Large intestine (tissue), 3 donors: Measurements from ENCODE around the gene ENG. TPM values are rescaled to one million over a fixed set of nuclear protein-coding genes. Genes with fewer than 3 reads are reported as not detected.
A peak's percentile ranks its signal among the peaks of the same experiment; 100 is the strongest.

ENCODE experiments used
- DNase-seq, 2 donors: peaks; one replicate each; pipeline versions ENCODE4 v3.0.0 to v3.0.0-alpha.2; 2013
- H3K27ac ChIP-seq: one replicate; pipeline ENCODE4 v1.5.1; 2013; ENCODE audit warnings: low read length
- H3K27me3 ChIP-seq: 2 replicates; pipeline ENCODE4 v1.6.1; 2013; ENCODE audit warnings: low read length; ENCODE audit not compliant: control insufficient read depth, insufficient read depth
- H3K36me3 ChIP-seq: 2 replicates; pipeline ENCODE4 v1.6.1; 2013; ENCODE audit warnings: low read length; ENCODE audit not compliant: control insufficient read depth, insufficient read depth
- H3K4me1 ChIP-seq: one replicate; pipeline ENCODE4 v1.6.1; 2013; ENCODE audit warnings: low read length; ENCODE audit not compliant: control insufficient read depth, insufficient read depth
- H3K4me3 ChIP-seq: one replicate; pipeline ENCODE4 v1.5.1; 2013; ENCODE audit warnings: low read length
- H3K9me3 ChIP-seq: one replicate; pipeline ENCODE4 v1.6.1; 2013; ENCODE audit warnings: mild to moderate bottlenecking, low read depth, low read length, moderate library complexity; ENCODE audit not compliant: control insufficient read depth
- WGBS: methylation state at CpG from one replicate; pipeline ENCODE4 v1.1.5; 2013; ENCODE audit warnings: low lambda C conversion rate; ENCODE audit not compliant: insufficient coverage; 5-methylcytosine and 5-hydroxymethylcytosine counted together
- polyA plus RNA-seq: library from polyadenylated mRNA; unstranded; fragments of 120-200 nt; gene quantifications from one replicate; pipeline ENCODE4 v1.2.1, GENCODE V29; 2013

ENG gene
- polyA plus RNA-seq, 1 donor: 21.6 TPM

- no CpG with 5 or more reads among the region's 4 CpGs for WGBS
- no peaks in the 10 kb centered on the region for H3K27me3 ChIP-seq
- H3K36me3 ChIP-seq: peaks cover 60% of the 10 kb centered on the region
- no peak overlapping the region for H3K27ac ChIP-seq
- DNase-seq: no peak
- H3K9me3 ChIP-seq: no peaks in the 10 kb centered on the region
- peaks cover 8% of the 10 kb centered on the region for H3K4me1 ChIP-seq
- no peak overlapping the region for H3K4me3 ChIP-seq
Measured at GRCh38 chr9:127791085-127791484, 63.4 kb downstream of the ENG start.

- WGBS: 67% methylated on average over 1 of the region's 9 CpGs
- Histone ChIP-seq H3K27me3 (no peaks in the 10 kb centered on the region), H3K4me1 (peaks cover 8% of the 10 kb centered on the region), H3K27ac (no peak overlapping the region), H3K4me3 (no peak overlapping the region), H3K9me3 (no peaks in the 10 kb centered on the region), H3K36me3 (peaks cover 60% of the 10 kb centered on the region)
- no peak for DNase-seq
Measured at GRCh38 chr9:127790094-127790855, 64.2 kb downstream of the ENG start.

- Histone ChIP-seq H3K9me3 (no peaks in the 10 kb centered on the region), H3K36me3 (peaks cover 60% of the 10 kb centered on the region), H3K27ac (no peak overlapping the region), H3K4me3 (no peak overlapping the region), H3K4me1 (peaks cover 12% of the 10 kb centered on the region), H3K27me3 (peaks cover 2% of the 10 kb centered on the region)
- no CpG with 5 or more reads among the region's 25 CpGs for WGBS
- no peak for DNase-seq
Measured at GRCh38 chr9:127789179-127789578, 65.3 kb downstream of the ENG start.

- WGBS: no CpG with 5 or more reads among the region's 26 CpGs
- no peak overlapping the region for H3K4me3 ChIP-seq
- peaks cover 57% of the 10 kb centered on the region for H3K36me3 ChIP-seq
- peaks cover 15% of the 10 kb centered on the region for H3K4me1 ChIP-seq
- H3K27ac ChIP-seq: no peak overlapping the region
- peaks cover 6% of the 10 kb centered on the region for H3K27me3 ChIP-seq
- no peak for DNase-seq
- no peaks in the 10 kb centered on the region for H3K9me3 ChIP-seq
Measured at GRCh38 chr9:127788337-127789011, 66.0 kb downstream of the ENG start.

GRCh38 chr9:127786773-127787104 lies 67.7 kb downstream of the ENG start:
- 17% methylated on average over 1 of the region's 12 CpGs for WGBS
- Histone ChIP-seq H3K4me3 (peak overlapping the region; percentile 98), H3K4me1 (peaks cover 18% of the 10 kb centered on the region), H3K36me3 (peaks cover 46% of the 10 kb centered on the region), H3K27me3 (peaks cover 6% of the 10 kb centered on the region), H3K9me3 (no peaks in the 10 kb centered on the region), H3K27ac (peak overlapping the region; percentile 97)
- no peak for DNase-seq

- Histone ChIP-seq H3K27ac (peak within 1 kb of the TSS; percentile 97), H3K36me3 (peaks cover 41% of the 10 kb centered on the region), H3K4me3 (peak within 1 kb of the TSS; percentile 98), H3K4me1 (peaks cover 18% of the 10 kb centered on the region), H3K9me3 (no peaks in the 10 kb centered on the region), H3K27me3 (peaks cover 6% of the 10 kb centered on the region)
- DNase-seq: peak; percentile 84 to 93
- WGBS: no CpG with 5 or more reads among the region's 75 CpGs
Measured at GRCh38 chr9:127785933-127786772, 68.3 kb downstream of the ENG start, which contains the start of gene CDK9. CDK9 (plus strand) TSS chr9:127786034; CDS start chr9:127786149, 115 bp downstream.

- WGBS: no CpG with 5 or more reads among the region's 123 CpGs
- Histone ChIP-seq H3K27ac (peak overlapping the region; percentile 90), H3K36me3 (peaks cover 32% of the 10 kb centered on the region), H3K4me3 (peak overlapping the region; percentile 72), H3K4me1 (peaks cover 18% of the 10 kb centered on the region), H3K9me3 (no peaks in the 10 kb centered on the region), H3K27me3 (peaks cover 7% of the 10 kb centered on the region)
- peak; percentile 84 to 93 for DNase-seq
Measured at GRCh38 chr9:127785023-127785932, 69.2 kb downstream of the ENG start.

- Histone ChIP-seq H3K36me3 (peaks cover 13% of the 10 kb centered on the region), H3K9me3 (no peaks in the 10 kb centered on the region), H3K27me3 (peaks cover 10% of the 10 kb centered on the region), H3K27ac (no peak overlapping the region), H3K4me1 (peaks cover 18% of the 10 kb centered on the region), H3K4me3 (no peak overlapping the region)
- no peak for DNase-seq
- WGBS: 83% methylated on average over 1 of the region's 20 CpGs
Measured at GRCh38 chr9:127783111-127784008, 71.1 kb downstream of the ENG start.

GRCh38 chr9:127781806-127782205 lies 72.7 kb downstream of the ENG start:
- no peak overlapping the region for H3K27ac ChIP-seq
- peaks cover 10% of the 10 kb centered on the region for H3K27me3 ChIP-seq
- peaks cover 10% of the 10 kb centered on the region for H3K4me1 ChIP-seq
- no CpG with 5 or more reads among the region's 4 CpGs for WGBS
- DNase-seq: no peak
- no peaks in the 10 kb centered on the region for H3K9me3 ChIP-seq
- no peak overlapping the region for H3K4me3 ChIP-seq
- no peaks in the 10 kb centered on the region for H3K36me3 ChIP-seq
